NCI-H187 (cell line): Measurements from ENCODE around the gene MOB3C.
"Not testable (repeated sequence)": the region's sequence is repeated elsewhere in the genome, so short reads cannot be mapped to it uniquely, and the experiment has no call there.

Experiments
- DNase-seq, 2 experiments: peaks; one replicate each; lab custom pipeline; 2025; lab: John Stamatoyannopoulos, UW

The MOB3C gene

DNA sequence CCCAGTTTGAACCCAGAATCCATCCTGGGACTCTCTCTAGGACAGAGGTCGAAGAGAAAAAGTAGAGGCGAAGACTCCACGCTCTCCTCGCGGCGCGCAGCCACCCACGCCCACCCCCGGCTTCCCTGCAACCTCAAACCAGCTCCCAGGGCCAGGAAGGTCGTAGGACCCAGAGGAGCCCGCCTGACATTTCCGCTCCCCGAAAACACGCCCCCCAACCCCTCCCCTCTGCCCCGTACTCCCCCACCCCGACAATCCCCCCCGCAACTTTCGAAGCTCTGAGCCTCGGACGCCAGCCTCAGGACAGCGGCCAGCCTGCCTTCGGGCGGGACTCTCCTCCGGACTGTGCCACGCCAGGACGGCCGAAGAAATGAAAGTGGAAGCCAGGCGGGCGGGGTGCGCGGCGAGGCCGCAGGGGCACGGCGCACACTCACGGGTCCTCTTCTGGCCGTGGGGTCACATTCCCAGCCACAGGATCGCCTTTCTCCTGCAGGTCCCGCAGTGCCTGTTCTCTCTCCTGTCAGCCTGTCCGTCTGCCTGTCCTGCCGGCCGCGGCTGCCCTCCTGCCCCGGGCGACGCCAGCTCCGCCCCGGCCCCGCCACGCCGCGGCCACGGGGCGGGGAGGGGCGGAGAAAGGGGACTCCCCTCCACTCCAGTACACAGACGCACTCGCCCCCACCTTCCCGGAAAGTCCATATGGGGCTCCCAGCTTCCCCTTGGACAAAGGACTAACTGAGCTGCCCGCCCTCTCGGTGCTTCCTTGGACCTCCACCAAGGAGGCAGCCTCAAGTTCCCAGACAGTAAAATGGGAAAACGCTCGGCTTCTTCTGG lies at the start of gene MOB3C:
Gene MOB3C (minus strand): TSS at position 535 of the 831 bp plus-strand sequence. CDS start 3,490 bp downstream, outside the sequence.
- no peak for DNase-seq

DNA sequence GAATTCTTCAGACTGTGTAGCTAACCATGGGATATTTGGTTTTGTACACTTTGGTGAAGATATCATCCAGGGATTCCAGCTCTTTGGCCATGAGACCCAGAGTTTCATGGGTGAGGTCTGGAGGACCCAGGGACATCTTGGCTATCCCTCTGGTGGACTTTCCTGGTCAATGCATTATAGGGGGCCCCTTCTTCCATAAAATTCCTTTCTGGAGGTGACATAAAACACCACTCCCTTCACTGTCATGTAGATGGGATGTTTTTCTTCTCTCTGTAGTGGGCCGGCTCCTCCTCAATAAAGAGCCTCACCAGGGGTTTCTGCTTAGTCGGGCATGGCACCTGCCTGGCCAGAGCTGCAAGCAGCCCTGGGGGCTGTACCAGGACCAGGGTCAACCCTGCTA lies 49.4 kb upstream of the MOB3C start:
- no peak for DNase-seq

DNA sequence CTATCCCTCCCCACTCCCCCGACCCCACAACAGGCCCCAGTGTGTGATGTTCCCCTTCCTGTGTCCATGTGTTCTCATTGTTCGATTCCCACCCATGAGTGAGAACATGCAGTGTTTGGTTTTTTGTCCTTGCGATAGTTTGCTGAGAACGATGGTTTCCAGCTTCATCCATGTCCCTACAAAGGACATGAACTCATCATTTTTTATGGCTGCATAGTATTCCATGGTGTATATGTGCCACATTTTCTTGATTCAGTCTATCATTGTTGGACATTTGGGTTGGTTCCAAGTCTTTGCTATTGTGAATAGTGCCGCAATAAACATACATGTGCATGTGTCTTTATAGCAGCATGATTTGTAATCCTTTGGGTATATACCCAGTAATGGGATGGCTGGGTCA lies 46.3 kb upstream of the MOB3C start:
- DNase-seq, result not testable (repeated sequence)

DNA sequence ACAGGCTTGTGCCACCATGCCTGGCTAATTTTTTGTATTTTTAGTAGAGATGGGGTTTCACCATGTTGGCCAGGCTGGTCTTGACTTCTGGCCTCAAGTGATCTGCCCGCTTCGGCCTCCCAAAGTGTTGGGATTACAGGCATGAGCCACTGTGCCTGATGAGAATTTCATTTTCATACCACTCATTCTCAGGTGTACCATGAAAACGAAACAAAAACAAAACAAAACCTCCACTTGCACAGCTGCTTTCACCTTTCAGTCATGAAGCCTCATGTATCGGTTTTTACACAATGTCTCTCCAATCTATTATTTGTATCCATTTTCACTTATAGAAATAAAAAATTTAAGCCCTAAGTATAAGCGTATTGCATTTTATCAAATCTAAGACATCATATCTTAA lies 43.5 kb upstream of the MOB3C start:
- not testable (repeated sequence) for DNase-seq

DNA sequence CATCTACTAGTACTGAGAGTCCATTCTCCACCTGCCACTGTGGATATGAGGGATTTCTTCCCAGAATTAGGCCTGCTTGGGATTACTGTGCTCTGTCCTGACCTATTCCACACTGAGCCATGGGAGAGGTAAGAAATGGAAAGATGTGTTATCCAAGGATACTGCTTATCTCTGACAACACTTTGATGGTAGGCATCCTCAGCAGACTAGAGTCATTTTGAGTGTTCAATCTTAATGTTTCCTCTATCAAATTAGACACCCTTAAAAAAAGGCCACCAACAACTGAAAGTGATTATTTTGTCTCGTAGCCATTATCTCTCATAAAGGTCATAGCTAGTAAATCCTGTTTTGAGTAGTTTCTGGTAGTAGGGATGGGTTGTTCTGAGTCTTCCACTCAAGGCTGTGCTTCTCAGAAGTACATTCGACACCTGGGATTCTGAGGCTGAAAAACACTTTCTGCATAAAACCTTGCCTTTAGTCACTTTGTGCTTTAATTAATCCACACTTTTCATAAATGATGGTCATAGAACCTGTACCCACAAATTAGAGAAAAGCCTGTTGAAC lies 42.8 kb upstream of the MOB3C start:
- DNase-seq, result no peak

DNA sequence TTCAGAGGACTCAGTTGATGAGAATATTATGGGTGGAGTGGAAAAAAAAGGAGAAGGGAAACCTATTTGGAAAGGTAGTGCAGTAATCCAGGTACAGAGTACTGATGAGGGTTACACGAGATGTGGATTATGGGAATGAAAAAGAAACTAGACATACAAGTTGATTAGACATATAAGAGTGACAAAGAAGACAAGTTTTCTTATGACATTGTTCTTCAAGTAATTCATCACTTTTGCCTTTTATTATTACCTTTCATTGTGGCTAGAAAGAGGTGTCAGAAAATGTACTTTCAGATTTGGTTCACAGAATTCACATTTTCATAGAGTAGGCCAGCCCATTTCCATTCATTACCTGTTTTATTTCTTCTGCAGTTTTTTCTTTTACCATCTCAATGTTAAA lies 41.2 kb upstream of the MOB3C start:
- no peak for DNase-seq

DNA sequence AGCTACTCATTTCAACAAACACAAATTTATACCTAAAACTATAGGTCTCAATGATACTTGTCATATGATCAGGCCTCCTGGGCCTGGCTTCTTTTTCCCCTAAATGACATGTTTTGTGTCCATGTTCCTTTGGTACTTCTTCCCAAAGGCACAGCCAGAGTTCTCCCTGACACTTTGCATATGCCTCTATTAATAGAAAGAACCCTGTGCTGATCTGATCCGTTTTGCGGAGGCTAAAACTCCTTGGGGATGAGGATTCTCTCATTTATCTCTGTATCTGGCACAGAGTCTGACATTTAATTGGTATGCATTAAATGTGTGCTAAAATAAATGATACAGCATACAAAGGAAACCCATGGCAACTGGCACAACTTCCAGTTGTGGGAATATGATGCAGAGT lies 40.0 kb upstream of the MOB3C start:
- no peak for DNase-seq

DNA sequence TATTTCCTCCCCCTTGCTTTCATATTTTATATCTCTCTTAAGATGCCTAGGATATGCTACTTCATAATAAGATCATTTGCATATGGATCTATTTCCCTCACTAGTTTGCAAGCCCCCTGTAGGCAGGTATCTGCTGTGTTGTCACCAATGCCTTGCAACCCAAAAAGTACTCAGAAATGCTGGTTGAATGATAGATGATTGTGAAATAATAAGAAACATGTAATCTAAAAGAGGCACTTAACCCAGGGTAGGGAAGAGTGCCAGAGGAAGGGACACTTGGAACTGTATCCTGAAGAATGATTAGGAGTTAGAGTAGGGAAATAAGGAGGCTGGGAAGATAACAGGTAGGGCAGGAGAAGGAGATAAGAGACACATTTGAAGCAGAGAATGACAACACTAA lies 39.2 kb upstream of the MOB3C start:
- no peak for DNase-seq

DNA sequence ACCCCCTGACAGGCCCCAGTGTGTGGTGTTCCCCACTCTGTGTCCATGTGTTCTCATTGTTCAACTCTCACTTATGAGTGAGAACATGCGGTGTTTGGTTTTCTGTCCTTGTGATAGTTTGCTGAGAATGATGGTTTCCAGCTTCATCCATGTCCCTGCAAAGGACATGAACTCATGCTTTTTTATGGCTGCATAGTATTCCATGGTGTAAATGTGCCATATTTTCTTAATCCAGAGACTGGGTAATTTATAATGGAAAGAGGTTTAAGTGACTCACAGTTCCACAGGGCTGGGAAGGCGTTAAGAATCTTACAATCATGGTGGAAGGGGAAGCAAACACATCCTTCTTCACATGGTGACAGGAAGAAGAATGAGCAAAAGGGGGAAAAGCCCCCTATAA lies 38.1 kb upstream of the MOB3C start:
- DNase-seq, result not testable (repeated sequence)

DNA sequence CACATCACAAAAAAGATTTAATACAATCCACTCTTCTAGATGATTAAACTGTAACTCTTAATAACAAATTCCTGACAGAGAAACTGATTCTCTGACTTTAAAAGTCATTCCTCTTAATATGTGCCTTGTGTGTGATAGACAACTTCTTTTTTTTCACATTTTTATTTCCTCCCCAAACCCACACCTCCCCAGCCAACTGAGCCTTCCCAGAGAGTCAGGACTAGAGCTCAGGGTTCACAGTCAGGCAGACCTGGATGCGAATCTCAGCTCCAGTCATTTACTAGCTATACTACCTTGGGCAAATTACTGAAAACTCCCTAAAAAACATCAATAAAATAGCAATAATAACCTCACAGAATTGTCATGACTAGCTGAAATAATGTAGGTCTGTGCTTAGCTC lies 37.4 kb upstream of the MOB3C start:
- DNase-seq, result no peak

DNA sequence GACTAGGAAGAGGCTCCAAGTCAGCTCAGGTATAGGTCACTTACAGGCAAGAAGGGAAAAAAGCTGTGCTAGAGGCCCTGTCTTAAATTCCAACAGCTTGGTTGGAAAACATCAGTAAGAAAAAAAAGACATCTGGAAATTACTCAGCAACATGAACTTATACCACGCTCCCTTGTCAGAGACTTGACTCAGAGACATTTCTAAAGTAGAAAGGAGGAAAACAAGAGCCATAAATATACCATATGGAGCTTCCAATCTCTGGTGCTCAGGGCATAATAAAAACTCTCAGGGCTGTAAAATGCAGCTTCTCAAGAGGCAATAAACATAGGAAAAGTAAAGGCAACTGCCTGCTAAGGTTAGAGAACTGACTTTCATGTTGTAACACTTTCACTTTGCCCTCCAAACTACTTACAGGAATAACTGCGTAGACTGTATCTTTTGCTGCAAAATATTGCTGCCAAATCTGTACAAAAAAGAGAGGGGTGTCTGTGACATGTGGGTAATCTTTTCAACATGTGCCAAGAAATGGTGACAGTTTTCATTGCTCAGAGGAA lies 36.9 kb upstream of the MOB3C start:
- no peak for DNase-seq

DNA sequence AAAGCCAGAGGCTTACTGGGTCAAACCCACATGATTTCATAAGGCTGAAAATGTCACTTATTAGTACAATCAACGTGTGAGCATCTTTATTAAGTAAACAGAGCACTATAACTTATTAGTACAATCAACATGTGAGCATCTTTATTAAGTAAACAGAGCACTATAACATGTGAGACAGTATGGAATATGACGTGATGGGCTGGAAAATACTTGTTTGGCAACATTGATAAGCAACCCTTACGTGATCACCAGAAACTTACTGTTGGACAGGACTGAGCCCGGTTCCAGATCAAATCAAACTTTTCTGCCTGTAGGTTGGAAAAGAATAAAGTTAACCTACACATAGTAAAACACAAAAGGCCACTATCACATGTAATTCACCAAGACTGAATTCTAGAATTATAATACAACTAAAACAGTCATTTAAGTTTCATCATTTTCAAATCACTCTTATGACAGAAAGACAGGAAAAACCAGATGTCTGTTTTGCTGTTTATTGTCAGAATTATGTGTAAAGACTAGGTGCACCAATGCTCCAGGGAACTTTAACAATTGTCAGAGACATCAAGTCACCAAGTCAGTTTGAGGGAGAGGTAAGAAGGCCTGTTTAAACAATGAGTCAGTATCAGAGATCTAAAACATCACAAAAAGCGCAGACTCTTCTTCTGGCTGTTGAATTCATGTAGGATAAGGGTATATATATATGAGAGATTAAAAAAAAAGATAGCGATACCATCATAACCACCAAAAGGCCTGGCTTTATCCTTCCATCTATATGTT lies 35.9 kb upstream of the MOB3C start:
- DNase-seq, result no peak

DNA sequence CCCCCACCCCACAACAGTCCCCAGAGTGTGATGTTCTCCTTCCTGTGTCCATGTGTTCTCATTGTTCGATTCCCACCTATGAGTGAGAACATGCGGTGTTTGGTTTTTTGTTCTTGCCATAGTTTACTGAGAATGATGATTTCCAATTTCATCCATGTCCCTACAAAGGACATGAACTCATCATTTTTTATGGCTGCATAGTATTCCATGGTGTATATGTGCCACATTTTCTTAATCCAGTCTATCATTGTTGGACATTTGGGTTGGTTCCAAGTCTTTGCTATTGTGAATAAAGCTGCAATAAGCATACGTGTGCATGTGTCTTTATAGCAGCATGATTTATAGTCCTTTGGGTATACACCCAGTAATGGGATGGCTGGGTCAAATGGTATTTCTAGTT lies 34.5 kb upstream of the MOB3C start:
- not testable (repeated sequence) for DNase-seq

DNA sequence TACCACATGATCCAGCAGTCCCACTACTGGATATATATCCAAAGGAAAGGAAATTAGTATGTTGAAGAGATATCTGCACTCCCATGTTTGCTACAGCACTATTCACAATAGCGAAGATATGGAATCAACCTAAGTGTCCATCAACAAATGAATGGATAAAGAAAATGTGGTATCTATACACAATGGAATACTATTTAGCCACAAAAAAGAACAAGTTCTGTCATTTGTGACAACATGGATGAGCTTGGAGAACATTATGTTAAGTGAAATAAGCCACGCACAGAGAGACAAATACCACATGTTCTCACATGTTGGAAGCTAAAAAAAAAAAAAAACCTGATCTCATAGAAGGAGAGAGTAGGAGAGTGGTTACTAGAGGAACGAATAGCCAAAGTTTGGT lies 33.9 kb upstream of the MOB3C start:
- DNase-seq, result no peak

DNA sequence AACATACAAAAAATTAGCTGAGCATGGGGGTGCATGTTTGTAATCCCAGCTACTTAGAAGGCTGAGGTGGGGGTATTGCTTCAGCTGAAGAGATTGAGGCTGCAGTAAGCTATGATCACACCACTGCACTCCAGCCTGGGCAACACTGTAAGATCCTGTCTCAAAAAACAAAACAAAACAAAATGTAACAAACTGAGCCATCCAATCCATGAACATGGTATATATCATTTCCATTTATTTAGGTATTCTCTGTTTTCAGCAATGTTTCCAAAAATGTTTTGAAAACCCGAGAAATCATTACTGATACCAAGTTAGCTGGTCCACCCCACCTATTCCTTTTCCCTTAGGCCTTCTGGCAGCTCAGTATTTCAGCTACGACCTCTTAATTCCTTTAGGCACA lies 33.2 kb upstream of the MOB3C start:
- no peak for DNase-seq

DNA sequence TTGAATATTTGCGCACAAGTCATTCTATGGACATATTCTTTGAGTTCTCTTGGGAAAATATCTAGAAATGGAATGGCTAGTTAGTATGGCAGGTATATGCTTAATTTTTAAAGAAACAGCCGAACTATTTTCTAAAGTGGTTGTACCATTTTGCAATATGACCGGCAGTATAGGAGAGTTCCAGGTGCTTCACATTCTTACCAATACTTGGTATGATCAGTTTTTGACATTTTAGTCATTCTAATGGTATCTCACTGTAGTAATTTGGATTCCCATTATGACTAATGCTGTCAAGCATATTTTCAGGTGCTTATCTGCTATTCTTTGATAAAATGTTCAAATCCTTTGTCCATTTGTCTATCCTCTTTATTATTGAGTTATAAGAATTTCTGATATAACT lies 31.0 kb upstream of the MOB3C start:
- no peak for DNase-seq

DNA sequence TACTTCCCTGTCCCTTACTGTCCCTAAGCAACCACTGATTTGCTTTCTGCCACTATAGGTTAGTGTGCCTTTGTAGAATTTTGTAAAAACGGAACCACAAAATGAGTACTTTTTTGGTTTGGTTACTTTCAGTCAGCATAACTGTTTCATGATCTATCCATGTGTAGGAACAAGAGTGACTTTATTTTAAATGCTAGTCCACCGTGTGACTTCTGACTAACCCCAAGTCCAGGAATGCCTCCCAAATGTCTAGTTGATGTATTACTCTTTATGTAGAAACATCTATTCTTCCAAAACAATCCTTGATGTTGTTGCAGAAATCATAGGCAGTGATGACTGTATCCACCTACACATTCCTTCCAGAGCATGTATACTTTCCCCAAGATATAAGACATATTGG lies 30.2 kb upstream of the MOB3C start:
- DNase-seq, result no peak

DNA sequence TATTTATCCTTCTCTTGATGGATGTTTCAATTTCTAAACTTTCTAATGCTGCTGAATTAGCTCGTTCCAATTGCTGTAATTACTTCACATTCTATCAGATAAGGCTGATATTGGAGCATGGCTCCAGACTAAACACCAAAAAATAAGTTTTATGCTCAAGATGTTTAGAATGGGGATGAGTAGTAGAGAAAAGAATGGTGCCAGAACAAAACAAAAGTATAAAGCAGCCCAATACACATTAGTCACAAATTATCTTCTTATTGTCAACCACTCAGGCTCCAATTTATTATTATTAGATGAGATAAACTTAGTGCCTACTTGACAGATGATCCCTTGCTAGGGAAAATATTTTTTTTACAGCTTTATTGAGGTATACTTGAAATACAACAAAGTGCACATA lies 29.7 kb upstream of the MOB3C start:
- DNase-seq, result no peak

DNA sequence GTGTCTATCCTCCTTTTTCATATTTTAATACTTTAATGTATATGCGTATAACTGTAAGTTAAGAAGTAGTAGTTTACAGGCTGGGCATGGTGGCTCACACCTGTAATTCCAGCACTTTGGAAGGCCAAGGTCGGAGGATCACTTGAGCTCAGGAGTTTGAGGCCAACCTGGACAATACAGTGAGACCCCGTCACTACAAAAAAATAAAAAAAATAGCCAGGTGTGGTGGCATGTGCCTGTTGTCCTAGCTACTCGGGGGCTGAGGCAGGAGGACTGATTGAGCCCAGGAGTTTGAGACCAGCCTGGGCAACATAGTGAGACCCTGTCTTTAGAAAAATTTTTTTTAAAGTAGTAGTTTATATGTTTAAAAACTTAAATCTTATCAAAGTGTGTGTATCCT lies 29.2 kb upstream of the MOB3C start:
- DNase-seq, result no peak

DNA sequence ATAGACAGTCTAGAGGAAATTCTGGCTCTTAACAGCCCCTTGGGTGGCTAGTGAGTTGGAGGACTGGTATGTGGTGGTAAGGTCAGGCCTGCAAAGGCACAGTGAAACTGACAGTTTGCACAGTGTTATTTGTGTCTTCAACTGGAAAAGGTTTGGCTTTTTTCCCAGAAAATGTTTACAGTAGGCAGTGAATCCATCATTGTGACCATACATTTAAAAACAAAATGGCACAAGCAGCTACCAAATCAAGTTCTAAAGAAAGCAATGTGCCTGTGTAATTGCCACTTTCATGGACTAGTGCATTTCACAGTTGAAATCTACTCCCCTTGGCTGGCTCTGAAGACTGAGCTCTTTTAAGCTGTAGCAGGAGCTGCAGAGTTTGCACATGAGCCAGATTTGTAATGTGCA lies 26.8 kb upstream of the MOB3C start:
- DNase-seq, result no peak

DNA sequence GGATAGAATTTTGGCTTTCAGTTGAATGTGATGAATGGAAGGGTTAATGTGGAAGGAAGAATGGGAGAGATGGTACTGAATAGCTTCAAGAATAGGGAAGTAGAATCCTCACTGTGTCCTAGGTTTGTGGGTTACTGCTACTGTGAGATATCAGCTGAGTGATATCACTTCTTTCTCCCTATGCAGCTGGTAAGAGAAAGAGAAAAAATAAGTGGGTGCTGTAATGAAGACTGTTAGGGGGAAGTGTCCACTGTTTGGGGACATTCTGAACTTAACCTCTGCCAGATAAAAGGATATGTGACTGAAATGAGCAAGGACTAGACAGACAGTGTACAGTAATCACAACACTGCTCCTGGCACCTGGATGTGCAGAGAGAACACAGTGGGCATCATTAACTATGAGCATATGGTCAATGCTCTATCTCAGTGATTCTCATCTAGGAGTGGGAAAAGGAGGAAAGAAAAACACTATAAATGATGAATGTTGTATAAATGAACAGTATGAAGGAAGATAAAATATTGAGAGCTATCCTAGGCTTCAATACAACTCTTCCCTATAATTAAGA lies 25.6 kb upstream of the MOB3C start:
- DNase-seq, result no peak

DNA sequence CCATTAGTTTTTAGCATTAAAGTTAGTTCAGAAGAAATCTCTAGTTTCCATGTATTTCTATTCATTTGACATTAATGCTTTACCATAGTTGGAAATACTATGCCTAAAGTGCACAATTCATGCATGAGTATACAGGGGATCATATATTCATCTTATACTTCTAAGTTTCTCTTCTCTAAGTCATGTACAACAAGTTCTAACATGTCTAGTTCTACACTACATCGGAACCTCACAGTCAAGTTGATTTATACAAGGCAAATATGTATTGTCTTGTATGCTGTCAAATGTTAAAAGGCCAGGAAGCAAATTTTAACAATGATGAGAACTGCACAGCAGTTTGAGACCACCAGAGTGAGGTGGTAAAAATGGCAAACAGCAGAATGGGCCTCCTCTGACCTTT lies 22.9 kb upstream of the MOB3C start:
- no peak for DNase-seq
